IMR-90 (cell line): ENCODE data around the gene OSBPL9. TPM values are rescaled to one million over a fixed set of nuclear protein-coding genes. Genes with fewer than 3 reads are reported as not detected.

Experiments
- ATAC-seq: fragments of 200-7000 bp; cut with Tn5 transposase; 2 replicates; pipeline ENCODE4 v1.9.1; 2020; ENCODE audit warnings: low read depth, mild to moderate bottlenecking, moderate library complexity
- BruUV-seq: library from RNA; stranded (reverse); fragments of 400-500 nt; replicated peaks from 2 replicates; lab custom pipeline; 2021; lab: Mats Ljungman, UMichigan
- CTCF ChIA-PET: fragments of 300-600 bp; formaldehyde crosslinking; extraction: SDS; loops from one replicate; lab custom pipeline; 2021; ENCODE audit warnings: antibody characterized with exemption; lab: Yijun Ruan, JAX
- POLR2A ChIA-PET: fragments of 300-600 bp; sonication (Branson Sonifier 250); formaldehyde crosslinking; loops from one replicate; lab custom pipeline; 2022; ENCODE audit warnings: antibody characterized with exemption; ENCODE audit not compliant: unreplicated experiment; lab: Charles Lee
- DNase-seq: peaks from one replicate; pipeline ENCODE4 v3.0.0; 2013
- H2AFZ ChIP-seq: replicated peaks from 2 replicates; pipeline ENCODE3; 2013; ENCODE audit warnings: low read length, mild to moderate bottlenecking; ENCODE audit not compliant: poor library complexity
- H2AK5ac ChIP-seq: 2 replicates; pipeline ENCODE4 v1.6.1; 2013; ENCODE audit warnings: low read depth, low read length, inconsistent platforms
- H2AK9ac ChIP-seq: replicated peaks from 2 replicates; pipeline ENCODE3; 2013; ENCODE audit warnings: mild to moderate bottlenecking, low read depth, low read length, moderate library complexity; ENCODE audit not compliant: poor library complexity
- H2BK120ac ChIP-seq: 2 replicates; pipeline ENCODE4 v1.6.1; 2013; ENCODE audit warnings: low read depth, low read length, inconsistent platforms
- H2BK15ac ChIP-seq: 3 replicates; pipeline ENCODE4 v1.6.1; 2013; ENCODE audit warnings: low read depth, low read length, inconsistent platforms
- H2BK20ac ChIP-seq: 2 replicates; pipeline ENCODE4 v1.6.1; 2013; ENCODE audit warnings: low read depth, mild to moderate bottlenecking, inconsistent platforms, low read length, moderate library complexity
- H2BK5ac ChIP-seq: 2 replicates; pipeline ENCODE4 v1.6.1; 2013; ENCODE audit warnings: mild to moderate bottlenecking, low read depth, low read length, inconsistent platforms; ENCODE audit not compliant: poor library complexity, severe bottlenecking
- H3K14ac ChIP-seq: replicated peaks from 2 replicates; pipeline ENCODE4 v1.6.1; 2013; ENCODE audit warnings: low read depth, low read length, inconsistent platforms
- H3K18ac ChIP-seq: 2 replicates; pipeline ENCODE4 v1.6.1; 2013; ENCODE audit warnings: low read depth, low read length, control low read depth
- H3K23ac ChIP-seq: 2 replicates; pipeline ENCODE4 v1.6.1; 2013; ENCODE audit warnings: low read depth, low read length, inconsistent platforms
- H3K27ac ChIP-seq: 2 replicates; pipeline ENCODE4 v1.5.1; 2013; ENCODE audit warnings: mild to moderate bottlenecking, control low read depth, low read length; ENCODE audit not compliant: insufficient read depth
- H3K27me3 ChIP-seq: 2 replicates; pipeline ENCODE4 v1.6.1; 2013; ENCODE audit warnings: low read length; ENCODE audit not compliant: control insufficient read depth, insufficient read depth
- H3K36me3 ChIP-seq: 2 replicates; pipeline ENCODE4 v1.6.1; 2013; ENCODE audit warnings: low read length, mixed read lengths; ENCODE audit not compliant: control insufficient read depth, insufficient read depth
- H3K4ac ChIP-seq: 2 replicates; pipeline ENCODE4 v1.6.1; 2013; ENCODE audit warnings: low read depth, low read length, inconsistent platforms
- H3K4me1 ChIP-seq: 2 replicates; pipeline ENCODE4 v1.6.1; 2013; ENCODE audit warnings: low read length, mixed read lengths; ENCODE audit not compliant: control insufficient read depth, insufficient read depth
- H3K4me2 ChIP-seq: 2 replicates; pipeline ENCODE4 v1.6.1; 2013; ENCODE audit warnings: low read depth, mild to moderate bottlenecking, control low read depth, low read length, moderate library complexity
- H3K4me3 ChIP-seq: 2 replicates; pipeline ENCODE4 v1.5.1; 2013; ENCODE audit warnings: low read depth, mild to moderate bottlenecking, control low read depth, low read length, moderate library complexity; ENCODE audit not compliant: insufficient read depth
- H3K56ac ChIP-seq: 2 replicates; pipeline ENCODE4 v1.6.1; 2013; ENCODE audit warnings: low read length, inconsistent platforms; ENCODE audit not compliant: insufficient read depth; ENCODE audit errors: extremely low read depth
- H3K79me1 ChIP-seq, 2 experiments: 2 replicates each; pipeline ENCODE4 v1.6.1; 2013; ENCODE audit warnings: low read length in 2 of 2, inconsistent platforms in 1 of 2, low read depth in 1 of 2
- H3K9ac ChIP-seq: 2 replicates; pipeline ENCODE4 v1.6.1; 2013; ENCODE audit warnings: low read depth, low read length, control low read depth
- H3K9me1 ChIP-seq: 2 replicates; pipeline ENCODE4 v1.6.1; 2013; ENCODE audit warnings: low read length, inconsistent platforms; ENCODE audit not compliant: insufficient read depth
- H3K9me3 ChIP-seq: 2 replicates; pipeline ENCODE4 v1.6.1; 2013; ENCODE audit warnings: low read length; ENCODE audit not compliant: control insufficient read depth, insufficient read depth
- H4K20me1 ChIP-seq: 2 replicates; pipeline ENCODE4 v1.6.1; 2013; ENCODE audit warnings: low read length, inconsistent platforms; ENCODE audit not compliant: insufficient read depth
- H4K5ac ChIP-seq: 2 replicates; pipeline ENCODE4 v1.6.1; 2013; ENCODE audit warnings: mild to moderate bottlenecking, low read depth, low read length, control low read depth
- H4K8ac ChIP-seq, 2 experiments: 2 replicates each; pipeline ENCODE4 v1.6.1; 2013; ENCODE audit warnings: low read depth in 2 of 2, low read length in 2 of 2, control low read depth in 1 of 2, inconsistent platforms in 1 of 2
- H4K91ac ChIP-seq: 2 replicates; pipeline ENCODE4 v1.6.1; 2013; ENCODE audit warnings: low read depth, low read length, inconsistent platforms; ENCODE audit not compliant: insufficient read depth
- CEBPB ChIP-seq: IDR thresholded peaks from 2 replicates; pipeline ENCODE4 v1.6.1; 2012; ENCODE audit warnings: low read depth, low read length, improper control_type of control experiment
- CHD1 ChIP-seq: IDR thresholded peaks from 2 replicates; pipeline ENCODE4 v1.6.1; 2012; ENCODE audit warnings: low read depth, low read length, improper control_type of control experiment
- FOS ChIP-seq: fragments of 150-350 bp; IDR thresholded peaks from 2 replicates; pipeline ENCODE4 v1.6.1; 2016; ENCODE audit warnings: low read depth, low read length
- MXI1 ChIP-seq: IDR thresholded peaks from 2 replicates; pipeline ENCODE4 v1.6.1; 2012; ENCODE audit warnings: low read depth, mild to moderate bottlenecking, low read length, moderate library complexity, borderline replicate concordance
- NFE2L2 ChIP-seq: fragments of 150-350 bp; IDR thresholded peaks from 2 replicates; pipeline ENCODE4 v1.6.1; 2016; ENCODE audit warnings: low read depth, mild to moderate bottlenecking, low read length
- POLR2A ChIP-seq: IDR thresholded peaks from 2 replicates; pipeline ENCODE4 v1.6.1; 2012; ENCODE audit warnings: mild to moderate bottlenecking, low read depth, low read length
- RAD21 ChIP-seq: IDR thresholded peaks from 2 replicates; pipeline ENCODE4 v1.6.1; 2012; ENCODE audit warnings: low read length, improper control_type of control experiment
- RCOR1 ChIP-seq: IDR thresholded peaks from 2 replicates; pipeline ENCODE4 v1.6.1; 2012; ENCODE audit warnings: mild to moderate bottlenecking, low read length, improper control_type of control experiment; ENCODE audit not compliant: insufficient replicate concordance
- RFX5 ChIP-seq: IDR thresholded peaks from 2 replicates; pipeline ENCODE4 v1.8.0; 2012; ENCODE audit warnings: low read depth, mild to moderate bottlenecking, low read length, moderate library complexity
- SMC3 ChIP-seq: fragments of 150-350 bp; IDR thresholded peaks from 2 replicates; pipeline ENCODE4 v1.6.1; 2016; ENCODE audit warnings: low read depth, mild to moderate bottlenecking, antibody characterized with exemption, low read length, moderate library complexity
- USF2 ChIP-seq: fragments of 150-350 bp; IDR thresholded peaks from 2 replicates; pipeline ENCODE4 v1.6.1; 2017; ENCODE audit warnings: mild to moderate bottlenecking, antibody characterized with exemption, low read length, low read depth
- WGBS, 2 experiments: methylation state at CpG; one replicate each; pipeline versions ENCODE4 v1.1.5 to v1.1.7; 2013; ENCODE audit warnings: missing lambda C conversion rate in 2 of 2; ENCODE audit not compliant: insufficient read length in 1 of 2; ENCODE audit errors: extremely low coverage in 2 of 2; 5-methylcytosine and 5-hydroxymethylcytosine counted together
- dilution Hi-C: fragments of 300-500 bp; cut with HindIII; formaldehyde crosslinking; loops from one replicate; pipeline ENCODE4 v1.14.3; 2018; ENCODE audit warnings: low sequenced_read_pairs; ENCODE audit not compliant: unreplicated experiment
- in situ Hi-C: fragments of 300-500 bp; cut with MboI; formaldehyde crosslinking; loops from 3 replicates; pipeline ENCODE4 v1.14.3; 2019; ENCODE audit warnings: low sequenced_read_pairs, inconsistent platforms, mixed read lengths
- intact Hi-C: fragments of 100-400 bp; cut with micrococcal nuclease; formaldehyde crosslinking; loops from 2 replicates; pipeline ENCODE4 v1.10.0; 2022
- polyA plus RNA-seq, 3 experiments: library from polyadenylated mRNA; depleted of rRNA; stranded (reverse); fragments of >200 nt; gene quantifications; 2 replicates each; pipeline ENCODE4 v1.2.3, GENCODE V29; 2012; ENCODE audit warnings: low replicate concordance in 1 of 3
- total RNA-seq: library from RNA; depleted of rRNA; stranded (reverse); fragments of >200 nt; gene quantifications from 2 replicates; pipeline ENCODE4 v1.2.3, GENCODE V29; 2012
- TF ChIP-seq, protein P1 (sequence below): fragments of 150-350 bp; IDR thresholded peaks from 2 replicates; pipeline ENCODE4 v1.6.1; 2016; ENCODE audit warnings: low read depth, mild to moderate bottlenecking, low read length, moderate library complexity, borderline replicate concordance
- TF ChIP-seq, protein P2 (sequence below): conservative IDR thresholded peaks from 2 replicates; pipeline ENCODE4 v1.5.1; 2012; ENCODE audit warnings: mild to moderate bottlenecking, low read depth, low read length, improper control_type of control experiment

The OSBPL9 gene
- total and polyA plus RNA-seq, 2 of the 4 experiments (the other 2 are of a cell fraction): 51.4 to 127 TPM

- in situ Hi-C loops (no loop called here), intact Hi-C loops (no loop called here), dilution Hi-C loops (no loop called here)
- 0 out of 2 replicates have a peak overlapping the region, but pooled peaks have one; percentile 12 for H2BK20ac ChIP-seq
- no peak overlapping the region for H3K27ac ChIP-seq
- no peaks in the 10 kb centered on the region; the same call in 1 of the 2 replicates for H3K9me1 ChIP-seq
- H3K36me3 ChIP-seq: no peaks in the 10 kb centered on the region
- H3K23ac ChIP-seq: no peak overlapping the region
- H2BK15ac ChIP-seq: 0 out of 3 replicates have a peak overlapping the region, but pooled peaks have one; percentile 32
- H3K9me3 ChIP-seq: no peaks in the 10 kb centered on the region
- peak overlapping the region; percentile 58; the same call in 1 of the 2 replicates for H2AK5ac ChIP-seq
- H3K14ac ChIP-seq: no peak overlapping the region; the same call in 1 of the 2 replicates
- peaks cover 2% of the 10 kb centered on the region; the same call in 1 of the 2 replicates for H3K27me3 ChIP-seq
- no peak overlapping the region for H4K5ac ChIP-seq
- H4K20me1 ChIP-seq: no peaks in the 10 kb centered on the region
- DNase-seq (no peak), ATAC-seq (no peak)
- TF ChIP-seq CHD1 (no peak), POLR2A (no peak), FOS (no peak), USF2 (no peak), SMC3 (no peak), NFE2L2 (no peak), MXI1 (no peak), RAD21 (no peak), RFX5 (no peak), CEBPB (no peak), RCOR1 (no peak)
- TF ChIP-seq, protein P1, sequence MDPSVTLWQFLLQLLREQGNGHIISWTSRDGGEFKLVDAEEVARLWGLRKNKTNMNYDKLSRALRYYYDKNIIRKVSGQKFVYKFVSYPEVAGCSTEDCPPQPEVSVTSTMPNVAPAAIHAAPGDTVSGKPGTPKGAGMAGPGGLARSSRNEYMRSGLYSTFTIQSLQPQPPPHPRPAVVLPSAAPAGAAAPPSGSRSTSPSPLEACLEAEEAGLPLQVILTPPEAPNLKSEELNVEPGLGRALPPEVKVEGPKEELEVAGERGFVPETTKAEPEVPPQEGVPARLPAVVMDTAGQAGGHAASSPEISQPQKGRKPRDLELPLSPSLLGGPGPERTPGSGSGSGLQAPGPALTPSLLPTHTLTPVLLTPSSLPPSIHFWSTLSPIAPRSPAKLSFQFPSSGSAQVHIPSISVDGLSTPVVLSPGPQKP: no peak
- TF ChIP-seq, protein P2, sequence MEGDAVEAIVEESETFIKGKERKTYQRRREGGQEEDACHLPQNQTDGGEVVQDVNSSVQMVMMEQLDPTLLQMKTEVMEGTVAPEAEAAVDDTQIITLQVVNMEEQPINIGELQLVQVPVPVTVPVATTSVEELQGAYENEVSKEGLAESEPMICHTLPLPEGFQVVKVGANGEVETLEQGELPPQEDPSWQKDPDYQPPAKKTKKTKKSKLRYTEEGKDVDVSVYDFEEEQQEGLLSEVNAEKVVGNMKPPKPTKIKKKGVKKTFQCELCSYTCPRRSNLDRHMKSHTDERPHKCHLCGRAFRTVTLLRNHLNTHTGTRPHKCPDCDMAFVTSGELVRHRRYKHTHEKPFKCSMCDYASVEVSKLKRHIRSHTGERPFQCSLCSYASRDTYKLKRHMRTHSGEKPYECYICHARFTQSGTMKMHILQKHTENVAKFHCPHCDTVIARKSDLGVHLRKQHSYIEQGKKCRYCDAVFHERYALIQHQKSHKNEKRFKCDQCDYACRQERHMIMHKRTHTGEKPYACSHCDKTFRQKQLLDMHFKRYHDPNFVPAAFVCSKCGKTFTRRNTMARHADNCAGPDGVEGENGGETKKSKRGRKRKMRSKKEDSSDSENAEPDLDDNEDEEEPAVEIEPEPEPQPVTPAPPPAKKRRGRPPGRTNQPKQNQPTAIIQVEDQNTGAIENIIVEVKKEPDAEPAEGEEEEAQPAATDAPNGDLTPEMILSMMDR: no peak
- POLR2A ChIA-PET: no interaction called here
- no peak overlapping the region for H4K8ac ChIP-seq
- no peak overlapping the region for H2BK5ac ChIP-seq
- 0 out of 2 replicates have a peak overlapping the region, but pooled peaks have one; percentile 13 for H3K4ac ChIP-seq
- H3K4me1 ChIP-seq: no peaks in the 10 kb centered on the region; the same call in 1 of the 2 replicates
- BruUV-seq: no TSS peak
- no peak overlapping the region for H3K4me2 ChIP-seq
- no peak overlapping the region for H3K9ac ChIP-seq
- peak overlapping the region; percentile 26 for H2AFZ ChIP-seq
- no peak overlapping the region for H4K91ac ChIP-seq
- CTCF ChIA-PET: no interaction called here
- H3K18ac ChIP-seq: no peak overlapping the region
- H2BK120ac ChIP-seq: no peak overlapping the region
- H2AK9ac ChIP-seq: no peak overlapping the region
- no peak overlapping the region for H3K4me3 ChIP-seq
- WGBS, 2 experiments: no CpG with 5 or more reads among the region's 4 CpGs
- H3K56ac ChIP-seq: no peak overlapping the region
- H3K79me1 ChIP-seq: no peaks in the 10 kb centered on the region
Observed at GRCh38 chr1:51610637-51611036, 6.3 kb upstream of the OSBPL9 start.
